OCI-LY7 (cell line): ENCODE data around the gene TCERG1L. TPM values are rescaled to one million over a fixed set of nuclear protein-coding genes. Genes with fewer than 3 reads are reported as not detected.
"Not testable (repeated sequence)": the region's sequence is repeated elsewhere in the genome, so short reads cannot be mapped to it uniquely, and the experiment has no call there.

Experiments used
- BruUV-seq: library from RNA; stranded (reverse); fragments of 400-500 nt; replicated peaks from 2 replicates; lab custom pipeline; 2021; lab: Mats Ljungman, UMichigan
- CTCF ChIA-PET: fragments of 300-600 bp; sonication (Branson Sonifier 250); formaldehyde crosslinking; loops from one replicate; lab custom pipeline; 2022; ENCODE audit warnings: antibody characterized with exemption; ENCODE audit not compliant: unreplicated experiment; lab: Charles Lee
- POLR2A ChIA-PET: fragments of 300-600 bp; sonication (Branson Sonifier 250); formaldehyde crosslinking; loops from one replicate; lab custom pipeline; 2022; ENCODE audit warnings: antibody characterized with exemption; lab: Charles Lee
- DNase-seq: peaks from one replicate; pipeline ENCODE4 v3.0.0-alpha.2; 2015; ENCODE audit warnings: low spot score
- H2AFZ ChIP-seq: fragments of 200-600 bp; sonication (generic), shearing (Covaris generic); 2 replicates; pipeline ENCODE4 v1.6.1; 2014; ENCODE audit warnings: mild to moderate bottlenecking, antibody characterized with exemption, low read length, moderate library complexity
- H3K27ac ChIP-seq: fragments of 200-600 bp; sonication (generic); 2 replicates; pipeline ENCODE4 v1.5.1; 2014; ENCODE audit warnings: mixed run types, low read depth, mild to moderate bottlenecking, moderate library complexity, low read length, inconsistent platforms; ENCODE audit not compliant: poor library complexity, severe bottlenecking
- H3K36me3 ChIP-seq: fragments of 200-600 bp; sonication (generic); 2 replicates; pipeline ENCODE4 v1.6.1; 2014; ENCODE audit warnings: mild to moderate bottlenecking, antibody characterized with exemption, low read length, moderate library complexity, mixed read lengths; ENCODE audit not compliant: insufficient read depth
- H3K4me1 ChIP-seq: fragments of 200-600 bp; sonication (generic); 2 replicates; pipeline ENCODE4 v1.5.1; 2014; ENCODE audit warnings: mild to moderate bottlenecking, low read length; ENCODE audit not compliant: insufficient read depth, poor library complexity, severe bottlenecking
- H3K4me2 ChIP-seq: fragments of 200-600 bp; sonication (generic); 2 replicates; pipeline ENCODE4 v1.6.1; 2014; ENCODE audit warnings: mild to moderate bottlenecking, low read length
- H3K4me3 ChIP-seq: fragments of 200-600 bp; sonication (generic); 2 replicates; pipeline ENCODE4 v1.5.1; 2014; ENCODE audit warnings: mild to moderate bottlenecking, low read depth, low read length; ENCODE audit not compliant: poor library complexity, severe bottlenecking
- H3K79me2 ChIP-seq: fragments of 200-600 bp; sonication (generic); 2 replicates; pipeline ENCODE4 v1.6.1; 2016; ENCODE audit warnings: low read depth, mild to moderate bottlenecking, low read length, moderate library complexity, mixed read lengths; ENCODE audit not compliant: insufficient read depth
- H3K9me2 ChIP-seq: fragments of 200-600 bp; sonication (generic); 2 replicates; pipeline ENCODE4 v1.6.1; 2016; ENCODE audit warnings: mild to moderate bottlenecking, low read length, mixed read lengths; ENCODE audit not compliant: insufficient read depth
- H3K9me3 ChIP-seq: fragments of 200-600 bp; sonication (generic); 2 replicates; pipeline ENCODE4 v1.6.1; 2014; ENCODE audit warnings: mild to moderate bottlenecking, mixed run types, low read length, mixed read lengths
- H4K20me1 ChIP-seq: fragments of 200-600 bp; sonication (generic); 2 replicates; pipeline ENCODE4 v1.6.1; 2014; ENCODE audit warnings: mild to moderate bottlenecking, antibody characterized with exemption, low read length, moderate library complexity, mixed read lengths; ENCODE audit not compliant: insufficient read depth
- CTCF ChIP-seq: fragments of 200-600 bp; sonication (generic); conservative IDR thresholded peaks from 2 replicates; pipeline ENCODE4 v1.5.1; 2014; ENCODE audit warnings: mild to moderate bottlenecking, antibody characterized with exemption, low read length, moderate library complexity, mixed read lengths
- EZH2phosphoT487 ChIP-seq: fragments of 200-600 bp; sonication (generic); IDR thresholded peaks from 2 replicates; pipeline ENCODE4 v1.6.1; 2018; ENCODE audit warnings: low read depth, borderline replicate concordance, mild to moderate bottlenecking, mixed run types, antibody characterized with exemption, low read length, moderate library complexity, mixed read lengths
- intact Hi-C: fragments of 100-400 bp; cut with micrococcal nuclease; formaldehyde crosslinking; loops from one replicate; pipeline ENCODE4 v1.10.0; 2022; ENCODE audit not compliant: unreplicated experiment
- total RNA-seq, 2 experiments: library from RNA; depleted of rRNA in 1 of 2; stranded (reverse); fragments of >200 nt in 1 of 2; shearing (Covaris generic) in 1 of 2; gene quantifications; 2 replicates each; pipeline ENCODE4 v1.2.3, GENCODE V29; 2014 to 2022

The TCERG1L gene
- total RNA-seq, 2 experiments from 2014 or later: not detected

- ChIA-PET POLR2A (no interaction called here), CTCF (no interaction called here)
- Histone ChIP-seq H3K27ac (no peak overlapping the region), H3K9me2 (no peaks in the 10 kb centered on the region), H3K4me2 (no peak overlapping the region), H3K9me3 (no peaks in the 10 kb centered on the region), H3K4me3 (no peak overlapping the region), H2AFZ (no peak overlapping the region), H3K4me1 (no peaks in the 10 kb centered on the region), H4K20me1 (no peaks in the 10 kb centered on the region), H3K36me3 (no peaks in the 10 kb centered on the region), H3K79me2 (no peaks in the 10 kb centered on the region)
- intact Hi-C loops: no loop called here
- BruUV-seq: no TSS peak
- no peak for DNase-seq
- TF ChIP-seq EZH2phosphoT487 (no peak), CTCF (no peak)
Measured at GRCh38 chr10:131080571-131080970, 230.9 kb downstream of the TCERG1L start.

- Histone ChIP-seq H2AFZ (no peak overlapping the region), H3K9me2 (no peaks in the 10 kb centered on the region), H3K79me2 (no peaks in the 10 kb centered on the region), H3K4me3 (no peak overlapping the region), H3K4me1 (no peaks in the 10 kb centered on the region), H4K20me1 (no peaks in the 10 kb centered on the region), H3K27ac (no peak overlapping the region), H3K4me2 (no peak overlapping the region), H3K9me3 (no peaks in the 10 kb centered on the region), H3K36me3 (no peaks in the 10 kb centered on the region)
- POLR2A ChIA-PET: no interaction called here
- intact Hi-C loops: no loop called here
- CTCF ChIA-PET: no interaction called here
- DNase-seq: no peak
- no TSS peak for BruUV-seq
- TF ChIP-seq CTCF: no peak
- no peak for TF ChIP-seq EZH2phosphoT487
Measured at GRCh38 chr10:131079314-131079713, 232.2 kb downstream of the TCERG1L start.

GRCh38 chr10:131078882-131079280, 232.6 kb downstream of the TCERG1L start:
- H3K79me2 ChIP-seq, H3K4me2 ChIP-seq, BruUV-seq, H3K4me1 ChIP-seq, H3K27ac ChIP-seq, POLR2A ChIA-PET, H3K36me3 ChIP-seq, H4K20me1 ChIP-seq, intact Hi-C loops, CTCF ChIA-PET, DNase-seq, H2AFZ ChIP-seq, H3K9me2 ChIP-seq, H3K9me3 ChIP-seq, H3K4me3 ChIP-seq: not testable (repeated sequence)
